TTC549 (cell line): ENCODE results near the gene DNAJB2.
A peak's percentile ranks its signal among the peaks of the same experiment; 100 is the strongest.

Experiments
- FAIRE-seq: peaks from 2 replicates; lab custom pipeline; 2012; peaks lifted over from hg19 to GRCh38; lab: Jason Lieb, UNC

Gene DNAJB2

DNA sequence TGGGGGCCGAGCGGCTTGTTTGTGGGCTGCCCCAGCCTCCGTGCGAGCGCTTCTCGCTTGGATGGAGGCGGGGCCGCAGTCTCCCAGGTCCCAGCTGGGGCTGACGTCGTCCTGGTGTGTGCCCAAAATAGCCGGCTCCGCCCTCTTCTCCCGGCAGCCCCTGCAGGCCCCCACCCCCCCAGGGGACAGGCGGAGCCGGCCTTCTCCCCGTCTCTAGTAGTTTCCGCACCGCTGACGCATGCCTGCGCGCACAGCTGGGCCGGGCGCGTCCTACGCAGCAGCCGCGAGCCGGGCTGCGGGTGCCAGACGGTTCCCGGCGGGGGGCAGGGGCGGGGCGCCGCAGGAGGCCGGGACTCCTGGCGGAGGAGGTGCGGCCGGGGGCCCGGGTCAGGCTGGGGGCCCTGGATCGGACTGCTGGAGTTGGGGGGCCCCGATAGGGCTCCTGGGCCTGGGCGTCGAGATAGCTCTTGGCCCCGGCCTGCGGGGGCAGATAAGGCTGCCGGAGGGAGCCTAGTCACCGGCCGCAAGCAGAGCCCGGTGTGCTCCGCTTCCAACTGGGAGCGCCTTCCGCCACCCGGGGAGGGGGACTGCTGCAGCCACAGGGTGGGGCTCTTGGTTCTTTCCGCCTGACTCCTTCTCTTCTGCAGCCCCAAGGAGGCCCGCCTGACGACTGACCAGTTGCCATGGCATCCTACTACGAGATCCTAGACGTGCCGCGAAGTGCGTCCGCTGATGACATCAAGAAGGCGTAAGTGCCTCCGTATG is at the start of gene DNAJB2:
TSS of gene DNAJB2 (plus strand) at position 216 of the 765 bp plus-strand sequence. CDS start at position 684, 468 bp downstream.
- FAIRE-seq, result peak; percentile 62

DNA sequence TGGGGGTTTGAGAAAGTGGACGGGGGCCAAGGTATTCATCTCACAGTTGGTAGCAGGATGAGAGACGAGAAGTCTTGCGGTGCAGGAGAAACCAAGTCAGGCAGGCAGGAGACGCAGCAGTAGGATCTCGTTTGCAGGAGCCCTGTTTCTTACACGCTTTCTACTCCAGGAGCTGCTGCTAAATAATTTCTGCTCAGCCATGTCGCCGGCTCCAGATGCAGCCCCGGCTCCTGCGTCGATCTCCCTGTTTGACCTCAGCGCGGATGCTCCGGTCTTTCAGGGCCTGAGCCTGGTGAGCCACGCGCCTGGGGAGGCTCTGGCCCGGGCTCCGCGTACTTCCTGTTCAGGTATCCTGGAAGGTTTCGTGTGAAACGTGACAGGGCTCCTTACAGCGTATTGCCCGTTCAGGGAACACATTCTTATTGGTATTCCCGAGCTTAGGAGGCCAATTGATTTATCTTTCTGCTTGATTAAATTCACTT is 49.1 kb upstream of the DNAJB2 start:
- no peak for FAIRE-seq

DNA sequence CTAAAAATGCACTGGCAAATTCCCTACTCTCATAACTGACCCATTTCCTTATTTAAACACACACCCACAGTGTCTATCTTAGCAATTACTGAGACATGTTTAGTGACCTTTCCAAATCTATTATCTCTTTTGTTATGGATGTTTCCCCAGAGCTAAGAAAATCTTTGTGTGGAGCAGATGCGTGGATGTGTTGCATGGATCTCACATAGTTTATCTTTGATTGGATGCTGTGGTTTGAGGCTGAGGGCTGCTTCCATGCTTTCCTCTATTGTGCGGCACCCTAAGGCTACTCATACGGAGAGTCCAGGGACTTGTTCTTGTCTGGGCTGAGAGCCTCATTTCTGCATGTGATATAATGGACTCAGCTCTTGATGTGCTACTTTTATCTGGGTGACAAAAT is 44.8 kb upstream of the DNAJB2 start:
- no peak for FAIRE-seq

DNA sequence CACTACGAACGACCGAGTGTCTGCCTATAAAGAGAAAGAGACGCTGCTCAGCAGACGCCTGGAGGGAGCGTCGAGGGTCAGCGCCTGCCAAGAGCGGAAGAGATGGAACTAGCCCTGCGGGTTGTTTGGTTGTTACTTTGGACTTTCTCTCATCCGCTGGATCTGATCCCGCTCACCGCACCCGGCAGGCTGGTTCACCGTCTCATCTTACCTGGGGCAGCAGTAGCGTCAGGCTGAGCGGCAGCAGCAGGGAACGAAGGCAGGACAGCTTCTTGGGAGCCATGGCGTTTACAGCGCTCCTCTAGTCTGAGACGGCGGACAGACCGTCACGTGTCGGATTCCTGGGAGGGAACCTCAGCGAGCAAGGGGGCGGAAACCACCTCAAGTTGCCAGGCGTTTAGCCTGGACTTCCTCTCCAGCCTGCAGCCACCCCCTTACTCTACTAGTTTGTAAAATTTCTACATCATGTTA is 35.8 kb upstream of the DNAJB2 start:
- no peak for FAIRE-seq

DNA sequence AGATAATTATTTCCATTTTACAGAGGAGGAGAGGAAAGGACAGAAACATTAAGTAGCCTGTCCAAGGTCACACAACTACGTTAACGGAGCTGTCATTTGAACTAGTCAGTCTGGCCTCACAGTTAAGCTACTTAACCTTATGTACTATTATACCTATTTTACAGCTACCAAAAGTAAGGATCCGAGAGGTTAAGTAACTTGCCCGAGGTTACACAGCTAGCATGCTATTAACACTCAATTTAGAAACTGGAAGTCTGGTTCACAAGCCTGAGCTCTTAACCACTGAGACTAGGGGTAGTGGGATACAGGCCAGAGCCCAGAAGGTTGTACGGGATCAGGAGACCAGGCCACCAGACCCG is 34.4 kb upstream of the DNAJB2 start:
- FAIRE-seq, result no peak

DNA sequence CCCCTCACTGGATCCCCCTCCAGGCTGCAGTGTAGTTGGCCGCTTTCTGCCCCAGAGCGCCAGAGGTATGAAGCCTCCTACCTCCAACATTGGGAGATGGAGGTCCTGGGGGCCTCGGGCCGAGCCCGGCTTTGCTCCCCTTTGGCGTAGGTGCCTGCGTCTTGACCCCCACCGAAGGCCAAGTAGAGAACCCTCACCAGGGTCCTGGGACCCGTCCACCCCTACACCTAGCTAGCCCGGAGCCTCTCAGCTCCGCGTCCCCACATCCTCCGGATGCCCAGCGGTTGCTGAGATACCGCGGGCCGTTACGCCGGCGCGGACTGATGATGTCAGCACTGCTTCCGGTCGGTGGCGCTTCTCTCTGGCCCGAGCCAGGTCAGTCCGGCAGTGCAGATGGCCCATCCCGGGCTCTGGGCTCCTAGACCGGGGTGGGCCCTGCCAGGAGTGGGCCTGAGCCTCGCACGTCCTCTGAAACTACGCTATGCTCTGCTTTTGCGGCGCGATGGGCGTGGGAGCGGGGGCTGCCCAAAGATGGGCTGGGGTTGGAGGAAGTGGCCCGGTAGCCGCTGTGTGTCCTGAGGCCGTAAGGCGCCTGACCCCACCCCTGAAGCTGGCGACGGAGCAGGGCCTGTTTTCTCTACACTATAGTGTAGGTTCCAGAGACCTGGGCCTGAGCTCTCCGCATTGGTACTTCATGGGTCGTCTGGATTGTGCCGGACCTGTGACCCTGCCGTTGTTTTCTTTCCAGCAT is 33.8 kb upstream of the DNAJB2 start, which contains the start of the genes GLB1L and STK16:
TSS of gene GLB1L (minus strand) at position 297 of the 751 bp plus-strand sequence. CDS start 1,871 bp downstream, outside the sequence.
TSS of gene STK16 (plus strand) at position 332 of the 751 bp plus-strand sequence. CDS start 521 bp downstream, outside the sequence.
- no peak for FAIRE-seq

DNA sequence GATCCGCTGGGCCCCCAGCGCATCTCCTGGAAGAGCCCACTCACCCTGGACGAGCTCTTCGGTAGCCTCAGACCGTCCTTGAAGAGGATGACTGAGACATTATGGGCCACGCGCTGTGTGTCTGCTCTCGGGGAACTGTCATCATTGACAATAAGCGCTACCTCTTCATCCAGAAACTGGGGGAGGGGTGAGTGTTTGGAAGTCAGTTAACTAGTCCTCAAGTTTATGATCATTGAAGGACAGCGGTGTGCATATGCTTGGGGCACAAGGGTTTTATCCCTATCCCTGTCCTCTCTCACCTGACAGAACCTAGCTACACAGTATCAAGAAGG is 33.3 kb upstream of the DNAJB2 start:
- no peak for FAIRE-seq

DNA sequence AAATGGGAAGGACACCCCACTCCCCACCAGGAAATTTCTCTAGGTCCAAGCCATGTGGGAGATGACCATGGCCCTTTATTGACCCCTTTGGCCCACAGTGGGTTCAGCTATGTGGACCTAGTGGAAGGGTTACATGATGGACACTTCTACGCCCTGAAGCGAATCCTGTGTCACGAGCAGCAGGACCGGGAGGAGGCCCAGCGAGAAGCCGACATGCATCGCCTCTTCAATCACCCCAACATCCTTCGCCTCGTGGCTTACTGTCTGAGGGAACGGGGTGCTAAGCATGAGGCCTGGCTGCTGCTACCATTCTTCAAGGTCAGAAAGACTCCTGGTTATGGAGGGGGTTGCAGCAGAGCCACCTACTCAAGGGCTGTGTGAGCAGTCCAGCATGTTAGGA is 32.6 kb upstream of the DNAJB2 start:
- FAIRE-seq, result no peak

DNA sequence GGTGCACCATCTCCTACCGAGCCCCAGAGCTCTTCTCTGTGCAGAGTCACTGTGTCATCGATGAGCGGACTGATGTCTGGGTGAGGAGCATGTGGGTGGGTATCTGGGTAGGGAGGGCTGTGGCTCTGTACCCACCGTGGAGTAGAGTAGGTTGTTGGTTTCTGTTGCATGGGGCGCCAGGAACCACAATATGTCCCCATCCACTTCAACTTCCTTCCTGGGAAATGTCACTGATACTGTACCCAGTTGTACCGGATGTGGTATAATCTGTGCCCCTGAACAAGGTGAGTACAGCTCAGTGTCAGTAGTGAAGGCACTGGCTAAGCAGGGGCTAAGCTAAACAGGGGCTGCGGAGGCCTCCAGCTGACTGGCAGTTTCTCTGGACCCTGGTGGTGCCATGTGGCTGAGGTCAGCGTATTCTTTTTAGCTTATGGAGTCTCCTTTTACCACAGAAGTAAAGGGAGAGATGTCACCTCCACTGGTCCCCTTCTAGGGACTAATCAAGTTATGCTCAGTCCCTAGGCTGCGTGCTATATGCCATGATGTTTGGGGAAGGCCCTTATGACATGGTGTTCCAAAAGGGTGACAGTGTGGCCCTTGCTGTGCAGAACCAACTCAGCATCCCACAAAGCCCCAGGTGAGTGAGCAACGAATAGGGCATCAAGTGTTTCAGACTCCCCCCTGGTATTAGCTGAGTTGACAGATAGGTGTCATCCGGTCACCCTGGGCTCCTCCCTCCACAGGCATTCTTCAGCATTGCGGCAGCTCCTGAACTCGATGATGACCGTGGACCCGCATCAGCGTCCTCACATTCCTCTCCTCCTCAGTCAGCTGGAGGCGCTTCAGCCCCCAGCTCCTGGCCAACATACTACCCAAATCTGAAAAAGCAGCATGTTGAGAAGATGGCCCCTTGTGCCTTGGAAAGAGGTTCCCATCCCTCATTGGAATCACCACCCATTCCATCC is 31.2 kb upstream of the DNAJB2 start:
- FAIRE-seq, result no peak

DNA sequence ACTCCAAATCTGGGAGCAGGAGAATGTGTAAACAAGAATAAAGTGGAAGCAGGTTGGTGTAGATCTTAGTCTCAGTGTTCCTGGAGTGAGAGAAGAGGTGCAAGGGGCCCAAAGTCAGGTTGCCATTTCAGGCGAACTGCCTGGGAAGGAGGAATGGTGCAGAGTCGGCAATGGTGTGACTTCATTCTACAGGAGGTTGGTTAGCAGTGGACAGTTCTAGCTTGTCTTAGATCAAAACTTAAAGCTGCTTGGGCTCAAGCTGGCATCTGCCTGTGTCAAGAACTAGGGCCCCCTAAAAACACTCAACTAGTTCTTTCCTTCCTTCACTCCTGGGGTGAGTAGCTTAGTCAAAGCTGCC is 30.3 kb upstream of the DNAJB2 start:
- no peak for FAIRE-seq

DNA sequence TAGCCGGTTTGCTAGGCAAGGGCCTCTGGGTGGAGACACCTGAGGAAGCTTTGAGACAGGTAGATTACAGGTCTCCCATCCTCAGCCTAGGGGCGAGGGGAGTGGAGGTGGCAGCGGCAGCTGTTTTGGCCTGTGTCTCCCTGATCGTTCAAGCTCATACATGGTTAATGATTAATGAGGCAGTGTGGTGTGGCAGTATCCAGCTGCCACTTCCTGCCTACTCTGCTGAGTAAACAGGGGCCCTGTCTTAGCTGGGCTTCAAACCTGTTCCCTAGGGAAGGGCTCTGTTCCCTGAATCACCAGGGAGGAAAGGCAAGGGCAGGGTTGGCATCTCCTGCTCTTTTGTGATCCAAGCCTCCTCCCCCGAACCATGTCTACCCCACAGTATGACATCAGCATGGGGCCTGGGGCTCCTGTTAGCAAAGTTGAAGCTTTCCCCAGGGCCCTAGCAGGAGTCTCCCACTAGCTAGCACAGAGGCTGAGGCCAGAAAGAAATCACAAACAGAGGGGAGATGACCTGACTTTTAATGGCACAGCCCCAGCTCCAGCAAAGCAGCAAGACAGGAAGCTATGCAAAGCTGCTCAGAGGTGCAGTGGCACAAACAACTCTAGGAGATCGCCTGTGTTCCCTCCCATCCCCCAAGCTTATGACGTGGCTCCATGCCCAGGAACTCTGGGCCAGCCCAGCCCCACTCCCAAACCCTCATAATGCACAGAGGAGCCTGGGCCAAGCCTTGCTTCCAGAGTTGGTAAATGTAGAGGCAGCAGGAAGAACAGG is 29.8 kb upstream of the DNAJB2 start:
- FAIRE-seq, result no peak

DNA sequence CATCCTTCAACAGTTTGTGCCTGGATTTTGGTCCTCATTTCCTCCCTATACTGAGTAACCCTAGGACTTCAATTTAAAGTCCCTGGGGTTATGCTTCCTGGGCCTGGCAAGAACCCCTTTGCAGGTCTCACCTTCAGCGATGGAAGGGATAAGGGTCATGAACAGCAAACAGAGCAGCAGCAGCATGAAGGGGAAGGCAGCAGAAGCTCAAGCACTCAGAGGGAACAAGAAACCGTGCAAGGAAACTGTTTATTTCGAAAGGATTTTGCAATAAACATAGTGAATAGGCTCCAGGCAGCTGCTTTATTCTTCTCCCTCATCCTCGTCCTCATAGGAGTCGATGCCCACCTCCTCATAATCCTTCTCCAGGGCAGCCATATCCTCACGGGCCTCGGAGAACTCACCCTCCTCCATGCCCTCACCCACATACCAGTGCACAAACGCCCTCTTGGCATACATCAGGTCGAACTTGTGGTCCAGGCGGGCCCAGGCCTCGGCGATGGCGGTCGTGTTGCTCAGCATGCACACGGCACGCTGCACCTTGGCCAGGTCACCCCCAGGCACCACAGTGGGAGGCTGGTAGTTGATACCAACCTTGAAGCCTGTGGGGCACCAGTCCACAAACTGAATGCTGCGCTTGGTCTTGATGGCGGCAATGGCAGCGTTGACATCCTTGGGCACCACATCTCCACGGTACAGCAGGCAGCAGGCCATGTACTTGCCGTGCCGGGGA is 29.0 kb upstream of the DNAJB2 start:
- no peak for FAIRE-seq

DNA sequence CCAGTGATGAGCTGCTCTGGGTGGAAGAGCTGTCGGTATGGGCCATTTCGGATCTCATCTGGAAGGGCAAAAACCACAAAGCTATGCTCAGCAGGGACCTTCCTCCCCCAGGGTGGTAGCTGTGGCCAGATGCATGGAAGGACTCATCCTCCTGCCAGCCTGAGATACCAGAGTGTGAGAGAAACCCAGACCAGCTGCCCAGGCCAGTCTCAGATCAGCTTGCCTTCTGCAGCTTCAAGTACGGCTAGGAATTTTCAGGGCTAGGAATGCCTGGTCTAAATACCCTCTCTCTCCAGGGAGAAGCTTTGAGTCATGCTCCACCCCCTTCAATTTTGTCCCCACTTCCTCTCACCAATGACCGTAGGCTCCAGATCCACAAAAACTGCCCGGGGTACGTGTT is 27.5 kb upstream of the DNAJB2 start:
- no peak for FAIRE-seq

DNA sequence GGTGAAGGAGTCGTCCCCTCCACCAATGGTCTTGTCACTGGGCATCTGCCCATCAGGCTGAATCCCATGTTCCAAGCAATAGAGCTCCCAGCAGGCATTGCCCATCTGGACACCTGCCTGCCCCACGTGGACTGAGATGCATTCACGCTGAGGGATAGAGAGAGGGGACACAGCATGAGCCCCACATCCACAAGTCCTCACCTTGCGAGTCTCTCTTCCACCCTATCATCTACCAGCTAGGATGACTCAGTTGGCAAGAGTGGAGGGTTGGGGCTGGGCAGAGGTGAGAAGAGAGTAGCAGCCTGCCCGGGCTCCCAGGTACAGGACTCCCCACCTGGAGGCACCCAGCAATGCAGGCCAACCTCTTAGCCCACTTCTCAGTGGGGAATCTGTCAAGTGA is 27.1 kb upstream of the DNAJB2 start:
- FAIRE-seq, result no peak

DNA sequence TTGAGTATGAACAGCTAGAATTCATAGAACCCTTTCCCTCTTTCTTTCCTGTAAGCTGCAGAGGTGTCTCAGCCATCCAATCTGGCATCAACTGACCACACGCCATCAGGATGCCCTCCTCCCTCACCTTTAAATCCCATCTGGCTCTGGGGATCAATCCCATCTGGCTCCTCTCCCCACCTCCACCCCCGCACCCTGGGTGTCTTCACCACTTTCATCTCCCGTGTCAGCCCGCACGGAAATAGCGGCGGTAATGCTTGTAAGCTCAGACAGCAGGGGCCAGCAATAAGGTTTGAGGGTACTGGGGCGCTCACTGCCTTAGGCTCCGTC is 26.6 kb upstream of the DNAJB2 start:
- FAIRE-seq, result no peak

DNA sequence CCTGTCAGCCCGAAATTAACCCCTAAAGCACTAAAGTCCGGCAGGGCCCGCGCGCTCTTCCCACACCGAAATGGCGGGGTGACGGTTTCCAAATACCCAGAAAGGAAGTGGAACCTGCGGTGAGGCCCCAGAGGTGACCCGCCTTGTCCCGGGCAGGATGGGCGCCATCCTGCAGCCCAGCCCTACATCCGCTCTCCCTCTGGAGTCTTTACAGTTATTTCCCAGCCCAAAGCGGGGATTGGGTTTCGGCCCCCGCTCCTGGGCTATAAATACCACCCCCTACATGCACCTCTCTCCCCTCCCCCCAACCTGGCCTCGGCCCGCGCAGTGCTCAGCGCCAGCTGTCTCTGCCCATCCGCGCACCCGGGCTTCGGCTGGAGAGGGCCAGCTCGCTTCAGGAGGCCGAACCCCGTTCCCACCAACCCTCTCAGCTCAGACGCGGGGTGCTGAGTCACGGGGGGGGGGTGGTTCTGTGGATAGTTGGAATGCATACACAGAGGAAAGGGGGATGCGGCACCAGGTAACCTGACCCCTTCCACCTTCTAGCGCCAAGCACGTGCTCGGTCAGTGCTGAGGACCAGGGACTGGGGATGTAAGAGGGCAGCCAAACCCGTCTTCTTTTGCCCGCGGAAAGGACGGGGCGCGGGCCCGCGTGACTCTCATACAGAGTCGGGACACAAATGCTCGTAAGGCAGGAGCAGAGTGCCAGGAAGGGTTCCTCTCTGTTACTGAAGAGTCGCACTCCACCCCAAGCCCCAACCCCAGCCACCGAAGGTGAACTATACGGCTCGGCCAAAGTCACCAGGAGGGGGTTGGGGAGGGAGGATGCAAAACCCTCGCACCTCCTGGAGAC is 26.0 kb upstream of the DNAJB2 start, which contains the start of gene TUBA4B:
TSS of gene TUBA4B (plus strand) at position 344 of the 853 bp plus-strand sequence. CDS start at position 509, 165 bp downstream.
- no peak for FAIRE-seq

DNA sequence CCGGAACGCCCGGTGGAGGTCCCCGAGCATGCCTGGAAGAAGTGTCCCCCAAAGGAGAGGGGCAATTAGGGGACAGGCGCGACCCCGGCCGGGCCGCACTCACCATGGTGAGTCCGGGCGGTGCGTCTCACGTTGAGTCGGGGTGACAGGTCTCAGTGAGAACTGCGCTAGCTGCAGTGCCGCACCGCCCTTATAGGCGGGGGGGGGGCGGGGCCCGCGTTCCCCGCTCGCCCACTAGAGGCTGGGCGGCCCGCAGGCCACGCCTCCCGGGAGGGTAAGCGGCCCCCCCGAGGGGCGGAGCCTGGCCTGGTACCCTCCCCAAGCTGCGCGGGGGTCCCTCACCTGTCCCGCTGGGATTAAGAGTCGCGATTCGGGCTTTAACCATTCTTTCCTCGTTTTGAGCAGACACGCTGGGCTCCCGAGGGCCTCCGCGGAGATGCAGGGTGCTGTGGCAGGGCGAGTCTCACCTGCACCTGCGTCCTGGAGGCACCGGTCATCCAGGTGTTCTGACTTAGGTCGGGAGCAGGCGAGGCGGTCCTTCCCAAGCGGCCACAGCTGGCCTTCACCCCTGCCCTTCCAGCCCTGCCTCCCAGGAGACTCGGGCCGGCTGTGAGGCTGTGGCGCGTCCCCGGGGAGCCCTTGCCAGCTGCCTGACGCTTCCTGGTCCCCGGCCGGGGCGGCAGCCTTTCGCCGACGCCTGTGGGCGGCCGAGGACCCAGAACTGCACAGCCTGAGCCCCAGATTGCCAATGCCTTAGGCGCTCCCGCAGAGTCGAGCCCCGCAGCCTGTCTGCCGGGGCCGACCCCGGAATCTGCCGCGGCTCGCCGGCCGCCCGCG is 25.2 kb upstream of the DNAJB2 start, which contains the start of gene TUBA4A:
TSS of gene TUBA4A (minus strand) at position 166 of the 837 bp plus-strand sequence. CDS start at position 106, 60 bp downstream.
- no peak for FAIRE-seq

DNA sequence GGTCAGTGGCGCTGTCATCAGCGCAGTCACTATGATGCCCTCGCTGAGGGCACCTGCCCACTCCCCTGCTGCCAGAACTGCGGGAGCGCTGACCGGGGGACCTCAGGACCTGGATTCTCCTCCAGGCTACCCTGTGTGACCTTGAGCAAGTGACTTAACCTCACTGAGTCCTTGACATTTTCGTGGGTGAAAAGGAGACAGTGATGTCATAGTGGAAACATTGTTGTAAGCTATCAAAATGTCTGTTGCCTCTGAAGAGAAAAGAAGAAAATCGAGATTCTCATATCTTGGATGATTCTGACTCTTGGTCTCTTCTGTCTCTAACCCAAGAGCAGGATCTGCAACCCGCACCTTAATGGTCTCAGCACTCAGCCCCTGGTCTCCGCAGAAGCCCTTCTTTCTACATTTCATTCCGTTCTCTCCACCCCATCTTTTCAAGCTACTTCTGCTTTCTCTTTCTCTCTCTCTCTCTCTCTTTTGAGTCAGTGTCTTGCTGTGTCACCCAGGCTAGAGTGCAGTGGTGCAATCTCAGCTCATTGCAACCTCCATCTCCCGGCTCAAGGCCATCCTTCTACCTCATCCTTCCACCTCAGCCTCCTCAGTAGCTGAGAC is 24.5 kb upstream of the DNAJB2 start:
- FAIRE-seq, result no peak
